GM20000 (cell line): ENCODE results near the gene TK1.

Experiments
- DNase-seq: peaks from one replicate; pipeline ENCODE4 v3.0.0; 2012; ENCODE audit warnings: low spot score
- CTCF ChIP-seq: IDR thresholded peaks from 2 replicates; pipeline ENCODE4 v1.5.1; 2012; ENCODE audit warnings: mild to moderate bottlenecking, control low read depth; ENCODE audit errors: extremely low read depth, missing control alignments

The TK1 gene

DNA sequence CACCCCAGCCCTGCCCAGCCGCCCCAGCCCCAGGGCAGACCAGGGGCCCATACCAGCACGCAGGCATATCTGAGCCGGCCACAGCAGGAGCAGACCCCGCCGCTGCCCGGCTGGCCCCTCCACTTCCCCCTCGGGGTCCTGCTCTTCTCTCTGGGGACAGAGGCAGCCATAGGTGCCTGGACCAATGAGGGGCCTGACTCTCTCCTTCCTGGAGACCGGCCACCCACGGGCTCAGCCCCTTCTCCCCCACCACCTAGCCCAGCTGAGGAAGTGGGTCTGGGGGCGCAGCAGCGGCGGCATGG lies 62.1 kb downstream of the TK1 start:
- DNase-seq = no peak

More for the DNA sequence above, 62.1 kb downstream of the TK1 start:
- no peak for TF ChIP-seq CTCF
